Ramos (cell line): ENCODE measurements around the gene PDE3B.
"Not testable (repeated sequence)": the region's sequence is repeated elsewhere in the genome, so short reads cannot be mapped to it uniquely, and the experiment has no call there.

ENCODE experiments used
- in situ Hi-C: fragments of 300-500 bp; cut with MboI; formaldehyde crosslinking; loops from one replicate; pipeline ENCODE4 v1.14.3; 2022; ENCODE audit warnings: low sequenced_read_pairs; ENCODE audit not compliant: unreplicated experiment

PDE3B gene

GRCh38 chr11:14784230-14784629, 140.6 kb downstream of the PDE3B start:
- in situ Hi-C loops, result no loop called here

DNA sequence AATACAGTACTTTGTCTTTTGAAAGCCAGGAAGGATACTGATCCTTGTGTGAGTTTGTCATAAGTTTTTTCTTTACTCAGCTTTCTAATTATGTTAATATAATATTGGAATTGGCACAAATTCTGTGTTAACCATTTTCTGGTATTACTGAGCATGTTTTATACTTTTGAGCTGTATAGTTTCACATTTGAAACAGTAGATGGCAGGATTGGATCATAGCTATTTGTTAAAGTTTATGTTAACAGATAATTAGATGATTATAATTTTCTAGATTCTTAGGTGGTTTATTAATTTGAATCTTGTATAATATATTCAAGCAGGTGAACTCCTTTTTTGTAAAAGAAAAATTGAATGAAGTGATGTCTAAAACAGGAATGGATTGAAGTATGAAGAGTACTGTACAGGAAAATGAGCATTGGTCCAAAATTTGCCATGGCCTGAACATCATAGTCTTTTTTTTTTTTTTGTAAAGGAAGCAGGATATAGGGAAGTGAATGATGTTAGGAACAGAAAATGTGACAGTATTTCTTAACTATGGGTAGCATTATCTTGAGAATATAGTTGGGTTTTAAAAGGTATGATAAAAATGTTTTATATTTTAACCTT, 146.4 kb downstream of the PDE3B start:
- in situ Hi-C loops, result no loop called here

GRCh38 chr11:14793546-14793945, 149.9 kb downstream of the PDE3B start:
- in situ Hi-C loops, result no loop called here

DNA sequence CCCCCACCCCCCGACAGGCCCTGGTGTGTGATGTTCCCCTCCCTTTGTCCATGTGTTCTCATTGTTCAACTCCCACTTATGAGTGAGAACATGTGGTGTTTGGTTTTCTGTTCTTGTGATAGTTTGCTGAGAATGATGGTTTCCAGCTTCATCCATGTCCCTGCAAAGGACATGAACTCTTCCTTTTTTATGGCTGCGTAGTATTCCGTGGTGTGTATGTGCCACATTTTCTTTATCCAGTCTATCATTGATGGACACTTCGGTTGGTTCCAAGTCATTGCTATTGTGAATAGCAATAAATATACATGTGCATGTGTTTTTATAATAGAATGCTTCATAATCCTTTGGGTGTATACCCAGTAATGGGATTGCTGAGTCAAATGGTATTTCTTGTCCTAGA, 152.4 kb downstream of the PDE3B start:
- in situ Hi-C loops, result not testable (repeated sequence)

DNA sequence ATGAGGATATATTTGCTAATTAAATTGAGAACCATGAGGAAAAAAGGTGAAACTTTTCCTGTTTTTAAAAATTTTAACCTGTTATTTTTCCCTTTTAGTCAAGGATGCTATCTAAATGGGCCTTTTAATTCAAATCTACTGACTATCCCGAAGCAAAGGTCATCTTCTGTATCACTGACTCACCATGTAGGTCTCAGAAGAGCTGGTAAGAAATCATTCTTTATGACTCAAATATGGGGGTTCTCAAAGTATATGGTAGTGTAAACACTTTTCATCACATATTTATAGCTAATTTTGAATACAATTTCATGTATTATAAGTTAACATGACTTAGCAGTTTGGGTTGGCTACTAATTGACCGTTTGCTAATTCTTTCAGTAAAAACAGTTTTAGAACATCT, 160.2 kb downstream of the PDE3B start:
- in situ Hi-C loops, result no loop called here

DNA sequence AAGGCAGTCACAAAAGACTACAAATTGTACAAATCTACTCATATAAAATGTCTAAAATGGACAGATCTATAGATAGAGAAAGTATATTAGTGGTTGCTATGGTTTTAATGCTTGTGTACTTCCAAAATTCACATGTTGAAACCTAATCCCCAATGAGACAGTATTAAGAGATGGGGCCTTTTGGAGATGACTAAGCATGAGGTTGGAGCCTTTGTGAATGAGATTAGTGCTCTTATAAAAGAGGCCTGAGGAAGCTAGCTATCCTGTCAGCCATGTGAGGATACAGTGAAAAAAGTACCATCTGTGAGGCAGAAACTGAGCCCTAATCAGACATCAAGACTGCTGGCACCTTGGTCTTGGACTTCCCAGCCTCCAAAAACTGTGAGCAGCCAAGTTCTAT, 165.9 kb downstream of the PDE3B start:
- in situ Hi-C loops, result no loop called here

DNA sequence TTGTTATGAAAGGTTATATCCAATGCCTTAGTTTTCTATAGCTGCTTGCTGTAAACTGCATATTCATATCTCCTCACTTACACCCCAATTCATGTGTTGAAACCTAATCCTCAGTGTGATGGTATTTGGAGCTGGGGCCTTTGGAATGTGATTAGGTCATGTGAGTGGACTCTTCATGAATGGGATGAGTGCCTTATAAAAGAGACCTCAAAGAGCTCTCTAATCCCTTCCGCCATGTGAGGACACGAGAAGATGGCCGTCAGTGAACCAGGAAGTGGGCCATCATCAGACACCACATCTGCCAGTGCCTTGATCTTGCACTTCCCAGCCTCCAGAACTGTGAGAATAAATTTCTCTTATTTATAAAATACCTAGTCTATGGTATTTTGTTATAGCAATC, 169.2 kb downstream of the PDE3B start:
- in situ Hi-C loops, result no loop called here

GRCh38 chr11:14813516-14813915, 169.9 kb downstream of the PDE3B start:
- in situ Hi-C loops, result no loop called here

DNA sequence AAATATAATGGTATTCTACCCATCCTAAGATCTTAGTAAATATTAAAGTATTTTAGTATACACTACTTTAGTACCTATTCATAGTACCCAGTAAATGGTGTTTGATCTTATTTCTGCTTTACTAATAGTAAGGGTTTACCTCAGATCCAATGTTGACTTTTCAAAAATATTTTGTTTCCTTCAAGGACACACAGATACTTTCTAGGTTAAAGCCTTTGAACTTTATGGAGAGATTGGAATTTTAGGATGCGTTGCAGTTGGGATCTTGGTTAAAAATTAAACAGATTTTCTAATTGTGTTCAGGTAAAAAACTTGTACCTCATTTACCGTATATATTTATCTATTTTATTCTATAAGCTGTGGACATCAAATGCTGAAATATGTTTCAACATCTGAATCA, 175.2 kb downstream of the PDE3B start:
- in situ Hi-C loops, result no loop called here

DNA sequence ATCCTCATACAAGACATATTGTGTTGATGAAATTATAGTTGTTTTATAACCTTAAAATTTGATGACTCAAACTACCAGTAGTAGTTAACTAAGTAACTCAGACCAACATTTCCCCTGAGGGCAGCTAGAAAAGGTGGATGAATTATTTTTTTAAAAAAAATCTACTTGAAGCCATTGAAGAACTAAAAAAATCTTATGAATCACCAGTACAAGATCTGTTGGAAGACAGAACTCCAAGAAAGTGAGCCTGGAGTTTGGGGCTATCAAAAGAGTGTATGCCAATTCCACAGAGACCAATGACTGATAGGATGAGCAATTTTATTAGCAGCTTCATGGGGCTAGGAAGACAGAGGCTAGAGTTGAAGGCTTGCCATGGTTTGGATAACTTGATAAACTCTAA, 176.0 kb downstream of the PDE3B start:
- in situ Hi-C loops, result no loop called here

GRCh38 chr11:14821031-14821430, 177.4 kb downstream of the PDE3B start:
- in situ Hi-C loops, result no loop called here

- in situ Hi-C loops, result no loop called here
These were observed 183.0 kb downstream of the PDE3B start for GRCh38 chr11:14826600-14826999.

DNA sequence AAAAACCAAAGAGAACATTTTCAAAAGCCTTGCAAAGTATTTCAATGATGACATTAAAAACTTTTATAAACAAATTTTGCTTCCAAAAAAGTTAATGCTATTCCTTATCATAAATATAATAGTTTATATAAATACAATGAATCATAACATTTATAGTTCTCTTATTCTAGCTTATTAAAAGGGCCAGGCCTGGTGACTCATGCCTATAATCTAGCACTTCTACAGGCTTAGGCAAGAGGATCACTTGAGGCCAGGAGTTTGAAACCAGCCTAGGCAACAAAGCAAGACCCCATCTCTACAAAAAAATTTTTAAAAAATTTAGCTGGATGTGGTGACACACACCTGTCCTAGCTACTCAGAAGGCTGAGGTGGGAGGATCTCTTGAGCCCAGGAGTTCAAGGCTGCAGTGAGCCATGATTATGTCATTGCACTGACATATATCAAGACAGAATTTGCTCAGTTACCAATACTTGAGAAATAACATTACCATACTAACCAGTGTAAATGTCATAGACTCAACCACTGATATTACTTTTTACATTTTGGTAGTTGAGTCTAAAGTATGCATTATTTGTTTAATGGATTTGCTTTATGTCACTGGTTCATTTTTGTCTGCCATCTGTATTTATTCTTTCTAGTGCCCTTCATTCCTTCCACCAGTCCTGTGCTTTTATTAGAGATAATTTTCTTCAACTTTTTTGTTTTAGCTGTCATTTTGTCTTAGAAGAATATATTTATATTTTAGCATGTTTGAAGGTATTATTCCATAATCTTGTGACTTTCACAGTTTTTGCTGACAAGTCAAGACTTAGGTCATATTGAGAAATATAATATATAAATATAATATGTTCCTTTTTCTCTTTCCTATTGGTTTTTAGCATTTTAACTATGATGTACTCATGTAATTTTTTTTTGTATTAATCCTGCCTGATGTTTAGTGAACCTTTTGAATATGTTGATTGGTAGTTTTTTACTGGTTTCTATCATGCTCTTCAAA, 192.2 kb downstream of the PDE3B start:
- in situ Hi-C loops, result no loop called here

DNA sequence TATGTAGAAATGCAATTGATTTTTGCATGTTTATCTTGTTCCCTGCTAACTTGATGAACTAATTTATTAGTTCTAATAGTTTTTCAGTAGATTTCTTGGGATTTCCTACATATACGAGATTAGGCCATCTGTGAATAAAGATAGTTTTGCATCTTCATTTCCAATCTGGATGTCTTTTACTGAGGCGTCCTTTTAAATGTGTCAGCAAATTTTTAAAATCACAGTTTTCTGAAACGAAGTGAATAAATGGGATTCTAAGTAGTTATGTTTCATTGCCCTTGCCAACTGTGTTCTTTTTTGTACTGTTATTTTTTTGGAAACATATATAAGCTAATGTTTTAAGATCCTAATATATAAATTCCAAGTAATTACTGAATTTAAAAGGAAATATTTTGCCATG, 198.4 kb downstream of the PDE3B start:
- in situ Hi-C loops, result no loop called here

DNA sequence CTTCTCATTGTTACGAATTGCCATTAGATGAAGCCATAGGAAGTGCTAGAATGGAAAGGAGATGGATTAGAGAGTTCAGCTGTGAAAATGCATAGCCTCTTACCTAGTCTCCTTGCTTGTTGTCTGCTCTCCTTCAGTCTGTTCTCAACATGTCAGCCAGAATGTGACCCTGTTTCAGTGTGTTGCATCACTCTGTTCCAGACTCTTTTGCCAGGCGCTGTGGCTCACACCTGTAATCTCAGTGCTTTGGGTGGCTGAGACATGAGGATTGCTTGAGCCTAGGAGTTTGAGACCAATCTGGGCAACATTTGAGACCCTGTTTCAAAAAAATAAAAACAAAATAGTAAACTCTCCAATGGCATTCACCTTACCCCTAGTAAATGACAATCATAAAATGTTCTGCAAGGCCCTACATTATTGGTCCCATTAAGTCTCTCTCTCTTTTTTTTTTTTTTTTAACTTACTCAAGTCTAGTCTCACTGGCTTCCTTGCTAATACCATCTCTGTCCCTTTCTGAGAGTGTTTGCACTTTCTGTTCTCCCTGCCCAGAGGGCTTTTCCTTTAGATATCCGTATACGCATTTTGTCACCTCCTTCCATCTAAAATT, 209.1 kb downstream of the PDE3B start:
- in situ Hi-C loops, result no loop called here

GRCh38 chr11:14854057-14854456, 210.5 kb downstream of the PDE3B start:
- in situ Hi-C loops, result no loop called here

GRCh38 chr11:14855890-14856289, 212.3 kb downstream of the PDE3B start:
- in situ Hi-C loops, result no loop called here

GRCh38 chr11:14857621-14858020, 214.0 kb downstream of the PDE3B start:
- in situ Hi-C loops, result no loop called here

DNA sequence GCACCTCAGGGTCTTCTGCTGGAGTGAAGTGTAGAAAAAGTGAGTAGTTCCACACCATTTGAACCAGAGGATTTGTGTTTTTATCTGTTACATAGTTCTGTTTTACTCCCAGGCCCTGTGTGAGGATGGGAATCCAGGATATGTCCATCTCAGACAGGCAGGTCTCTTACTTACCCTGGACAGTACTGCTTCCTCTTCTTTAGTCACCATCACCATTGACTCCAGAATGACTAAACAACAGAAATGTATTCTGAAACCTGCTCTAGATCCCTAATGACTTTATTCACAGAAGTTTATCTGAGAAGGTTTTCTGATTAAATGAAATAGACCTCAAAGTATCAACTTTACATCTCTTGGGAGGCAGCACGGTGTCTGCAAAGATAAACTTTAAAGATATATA, 214.8 kb downstream of the PDE3B start:
- in situ Hi-C loops, result no loop called here

DNA sequence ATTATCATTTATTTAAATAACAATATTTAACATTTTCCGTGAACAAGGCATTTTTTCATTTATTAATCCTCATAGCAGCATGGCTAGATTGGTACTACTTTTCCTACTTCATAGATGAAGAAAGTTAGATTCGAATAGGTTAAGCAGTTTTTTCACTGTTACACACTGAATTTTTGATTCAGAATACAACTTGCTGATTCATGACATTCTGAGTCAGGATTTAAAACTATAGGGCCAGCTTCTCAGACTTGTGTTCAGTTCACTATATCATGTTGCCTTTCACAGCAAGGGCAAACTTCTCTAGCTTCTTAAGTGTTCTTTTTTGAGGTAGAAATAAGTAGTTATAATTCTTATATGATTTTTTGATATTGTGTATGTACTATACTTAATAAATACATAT, 216.9 kb downstream of the PDE3B start:
- in situ Hi-C loops, result no loop called here

DNA sequence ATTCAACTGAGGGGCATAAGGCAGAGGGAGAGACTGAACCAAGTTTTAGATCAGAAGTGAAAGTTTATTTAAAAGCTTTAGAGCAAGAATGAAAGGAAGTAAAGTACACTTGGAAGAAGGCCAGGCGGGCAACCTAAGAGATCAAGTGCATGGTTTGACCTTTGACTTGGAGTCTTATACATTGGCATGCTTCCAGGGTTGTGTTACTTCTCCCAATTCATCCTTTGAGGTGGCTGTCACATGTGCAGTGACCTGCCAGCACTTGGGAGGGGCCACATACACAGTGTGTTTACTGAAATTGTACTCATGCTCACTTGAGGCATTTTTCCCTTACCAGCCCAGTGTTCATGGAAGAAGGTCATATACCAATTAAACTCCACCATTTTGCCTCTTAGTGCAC, 218.1 kb downstream of the PDE3B start:
- in situ Hi-C loops, result no loop called here
